Astrocyte (in vitro differentiated cells and primary cell): ENCODE data around the gene TRAPPC2. TPM values are rescaled to one million over a fixed set of nuclear protein-coding genes. Genes with fewer than 3 reads are reported as not detected.

ENCODE experiments used
- DNase-seq: peaks from one replicate; pipeline ENCODE4 v3.0.0-alpha.2; 2010; ENCODE audit warnings: low read depth
- FAIRE-seq: peaks from 2 replicates; lab custom pipeline; 2011; peaks lifted over from hg19 to GRCh38; lab: Jason Lieb, UNC
- H2AFZ ChIP-seq: 2 replicates; pipeline ENCODE4 v1.6.0; 2012; ENCODE audit warnings: low read depth, low read length, inconsistent platforms
- H3K27ac ChIP-seq: 2 replicates; pipeline ENCODE4 v1.5.1; 2011; ENCODE audit warnings: low read depth, low read length, inconsistent platforms
- H3K27me3 ChIP-seq: 2 replicates; pipeline ENCODE4 v1.6.0; 2011; ENCODE audit warnings: low read length, inconsistent platforms; ENCODE audit not compliant: insufficient read depth
- H3K36me3 ChIP-seq: 2 replicates; pipeline ENCODE4 v1.5.1; 2011; ENCODE audit warnings: low read length, inconsistent platforms; ENCODE audit not compliant: insufficient read depth
- H3K4me1 ChIP-seq: 2 replicates; pipeline ENCODE4 v1.5.1; 2011; ENCODE audit warnings: low read length, inconsistent platforms; ENCODE audit not compliant: insufficient read depth
- H3K4me2 ChIP-seq: 2 replicates; pipeline ENCODE4 v1.6.0; 2012; ENCODE audit warnings: low read length, inconsistent platforms
- H3K4me3 ChIP-seq: 2 replicates; pipeline ENCODE4 v1.5.1; 2011; ENCODE audit warnings: low read depth, mild to moderate bottlenecking, low read length, inconsistent platforms; ENCODE audit not compliant: insufficient read depth
- H3K79me2 ChIP-seq: 2 replicates; pipeline ENCODE4 v1.6.0; 2012; ENCODE audit warnings: mild to moderate bottlenecking, low read length, inconsistent platforms; ENCODE audit not compliant: insufficient read depth
- H3K9ac ChIP-seq: 2 replicates; pipeline ENCODE4 v1.6.0; 2012; ENCODE audit warnings: mild to moderate bottlenecking, low read length, inconsistent platforms
- H3K9me3 ChIP-seq: 2 replicates; pipeline ENCODE4 v1.5.1; 2012; ENCODE audit warnings: low read depth, mild to moderate bottlenecking, low read length, inconsistent platforms; ENCODE audit not compliant: insufficient read depth
- H4K20me1 ChIP-seq: 2 replicates; pipeline ENCODE4 v1.6.0; 2012; ENCODE audit warnings: low read length, inconsistent platforms; ENCODE audit not compliant: insufficient read depth
- H3K27ac Mint-ChIP-seq: one replicate; pipeline ENCODE4 v1.8.0; 2021; ENCODE audit warnings: mild to moderate bottlenecking, mixed read lengths; ENCODE audit not compliant: unreplicated experiment
- H3K27me3 Mint-ChIP-seq: one replicate; pipeline ENCODE4 v1.8.0; 2021; ENCODE audit warnings: low read depth, mixed read lengths; ENCODE audit not compliant: unreplicated experiment
- H3K36me3 Mint-ChIP-seq: one replicate; pipeline ENCODE4 v1.8.0; 2021; ENCODE audit warnings: low read depth, mixed read lengths; ENCODE audit not compliant: unreplicated experiment
- H3K4me1 Mint-ChIP-seq: one replicate; pipeline ENCODE4 v1.8.0; 2021; ENCODE audit warnings: low read depth, mixed read lengths; ENCODE audit not compliant: unreplicated experiment
- H3K4me3 Mint-ChIP-seq: one replicate; pipeline ENCODE4 v1.8.0; 2021; ENCODE audit warnings: mild to moderate bottlenecking, moderate library complexity, mixed read lengths; ENCODE audit not compliant: unreplicated experiment
- H3K9me3 Mint-ChIP-seq: one replicate; pipeline ENCODE4 v1.8.0; 2021; ENCODE audit warnings: mild to moderate bottlenecking, mixed read lengths; ENCODE audit not compliant: unreplicated experiment
- CTCF ChIP-seq: IDR thresholded peaks from 2 replicates; pipeline ENCODE4 v1.5.1; 2011; ENCODE audit warnings: low read depth, mild to moderate bottlenecking, inconsistent platforms, low read length, moderate library complexity; ENCODE audit not compliant: insufficient read depth
- EZH2 ChIP-seq: IDR thresholded peaks from 2 replicates; pipeline ENCODE4 v1.6.1; 2012; ENCODE audit warnings: mild to moderate bottlenecking, low read length, inconsistent platforms; ENCODE audit not compliant: insufficient read depth
- total RNA-seq: library from RNA; stranded (reverse); gene quantifications from 2 replicates; pipeline ENCODE4 v1.2.1, GENCODE V29; 2021

The TRAPPC2 gene
- total RNA-seq, 1 donor from 2014 or later: 17.0 TPM

- no peaks in the 10 kb centered on the region for H3K27me3 ChIP-seq
- no peak for TF ChIP-seq CTCF
- TF ChIP-seq EZH2: no peak
- H3K36me3 ChIP-seq: peaks cover 11% of the 10 kb centered on the region
- no peaks in the 10 kb centered on the region for H3K9me3 Mint-ChIP-seq
- H3K4me1 ChIP-seq: peaks cover 5% of the 10 kb centered on the region
- H3K27ac Mint-ChIP-seq: no peak overlapping the region
- no peak overlapping the region for H3K4me3 ChIP-seq
- H3K27ac ChIP-seq: no peak overlapping the region
- H2AFZ ChIP-seq: no peak overlapping the region
- H3K4me1 Mint-ChIP-seq: peaks cover 4% of the 10 kb centered on the region
- no peak for FAIRE-seq
- no peaks in the 10 kb centered on the region for H3K9me3 ChIP-seq
- no peaks in the 10 kb centered on the region for H3K27me3 Mint-ChIP-seq
- no peaks in the 10 kb centered on the region for H4K20me1 ChIP-seq
- H3K79me2 ChIP-seq: no peaks in the 10 kb centered on the region
- H3K36me3 Mint-ChIP-seq: no peaks in the 10 kb centered on the region
- no peak overlapping the region for H3K4me2 ChIP-seq
- DNase-seq: no peak
- H3K4me3 Mint-ChIP-seq: no peak overlapping the region
- H3K9ac ChIP-seq: no peak overlapping the region
Measured at GRCh38 chrX:13774696-13775095, 40.3 kb upstream of the TRAPPC2 start.

GRCh38 chrX:13770013-13770535, 35.7 kb upstream of the TRAPPC2 start:
- FAIRE-seq: no peak
- H3K36me3 ChIP-seq: peaks cover 11% of the 10 kb centered on the region

More at GRCh38 chrX:13770013-13770535, 35.7 kb upstream of the TRAPPC2 start:
- TF ChIP-seq CTCF (no peak), EZH2 (no peak)
- Mint-ChIP-seq H3K4me1 (no peaks in the 10 kb centered on the region), H3K4me3 (no peak overlapping the region), H3K36me3 (peaks cover 11% of the 10 kb centered on the region), H3K9me3 (no peaks in the 10 kb centered on the region), H3K27me3 (no peaks in the 10 kb centered on the region), H3K27ac (no peak overlapping the region)
- H3K79me2 ChIP-seq: no peaks in the 10 kb centered on the region
- no peak overlapping the region for H3K4me2 ChIP-seq
- no peaks in the 10 kb centered on the region for H3K27me3 ChIP-seq
- H2AFZ ChIP-seq: no peak overlapping the region
- no peak overlapping the region for H3K4me3 ChIP-seq
- H4K20me1 ChIP-seq: no peaks in the 10 kb centered on the region
- no peaks in the 10 kb centered on the region for H3K9me3 ChIP-seq
- H3K9ac ChIP-seq: no peak overlapping the region
- no peak for DNase-seq
- no peaks in the 10 kb centered on the region for H3K4me1 ChIP-seq
- H3K27ac ChIP-seq: no peak overlapping the region
